ENCODE data around the gene DGKG. TPM values are rescaled to one million over a fixed set of nuclear protein-coding genes. Genes with fewer than 3 reads are reported as not detected.

Gene DGKG
- total RNA-seq, 4 donors from 2014 or later, result 1.1 to 9.5 (median 1.7) TPM

DNA sequence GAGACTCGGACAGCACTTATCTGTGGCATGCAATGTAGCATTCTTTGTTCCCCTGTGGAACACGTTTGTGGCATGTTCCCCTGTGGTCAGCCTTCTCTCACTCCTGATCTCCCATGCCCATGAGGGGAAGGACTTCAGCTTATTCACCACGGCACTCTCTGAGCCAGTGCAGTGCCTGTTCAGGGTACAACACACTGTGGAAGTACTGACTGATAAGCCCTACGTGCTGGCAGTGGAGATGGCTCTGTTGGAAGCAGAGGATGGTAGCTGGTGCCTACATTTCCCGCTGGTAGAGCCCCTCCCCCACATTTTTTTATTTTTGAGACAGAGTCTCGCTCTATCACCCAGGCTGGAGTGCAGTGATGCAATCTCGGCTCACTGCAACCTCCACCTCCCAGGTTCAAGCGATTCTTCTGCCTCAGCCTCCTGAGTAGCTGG lies 209.7 kb downstream of the DGKG start:
- DNase-seq (ENCODE audit: low spot score in 2 of 2), result no peak
- intact Hi-C loops (cut with DNase I; ENCODE audit: low total_unique reads), result no loop called here
- WGBS, 2 donors, result 77 to 82% methylated on average over 7 to 8 of the region's 8 CpGs
- H3K4me3 ChIP-seq (ENCODE audit: low read depth, poor library complexity, severe bottlenecking), result no peak overlapping the region
- TF ChIP-seq POLR2A (IDR thresholded peaks at IDR 0.05), result no peak
- TF ChIP-seq, protein P1, sequence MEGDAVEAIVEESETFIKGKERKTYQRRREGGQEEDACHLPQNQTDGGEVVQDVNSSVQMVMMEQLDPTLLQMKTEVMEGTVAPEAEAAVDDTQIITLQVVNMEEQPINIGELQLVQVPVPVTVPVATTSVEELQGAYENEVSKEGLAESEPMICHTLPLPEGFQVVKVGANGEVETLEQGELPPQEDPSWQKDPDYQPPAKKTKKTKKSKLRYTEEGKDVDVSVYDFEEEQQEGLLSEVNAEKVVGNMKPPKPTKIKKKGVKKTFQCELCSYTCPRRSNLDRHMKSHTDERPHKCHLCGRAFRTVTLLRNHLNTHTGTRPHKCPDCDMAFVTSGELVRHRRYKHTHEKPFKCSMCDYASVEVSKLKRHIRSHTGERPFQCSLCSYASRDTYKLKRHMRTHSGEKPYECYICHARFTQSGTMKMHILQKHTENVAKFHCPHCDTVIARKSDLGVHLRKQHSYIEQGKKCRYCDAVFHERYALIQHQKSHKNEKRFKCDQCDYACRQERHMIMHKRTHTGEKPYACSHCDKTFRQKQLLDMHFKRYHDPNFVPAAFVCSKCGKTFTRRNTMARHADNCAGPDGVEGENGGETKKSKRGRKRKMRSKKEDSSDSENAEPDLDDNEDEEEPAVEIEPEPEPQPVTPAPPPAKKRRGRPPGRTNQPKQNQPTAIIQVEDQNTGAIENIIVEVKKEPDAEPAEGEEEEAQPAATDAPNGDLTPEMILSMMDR (IDR thresholded peaks at IDR 0.05), result no peak

DNA sequence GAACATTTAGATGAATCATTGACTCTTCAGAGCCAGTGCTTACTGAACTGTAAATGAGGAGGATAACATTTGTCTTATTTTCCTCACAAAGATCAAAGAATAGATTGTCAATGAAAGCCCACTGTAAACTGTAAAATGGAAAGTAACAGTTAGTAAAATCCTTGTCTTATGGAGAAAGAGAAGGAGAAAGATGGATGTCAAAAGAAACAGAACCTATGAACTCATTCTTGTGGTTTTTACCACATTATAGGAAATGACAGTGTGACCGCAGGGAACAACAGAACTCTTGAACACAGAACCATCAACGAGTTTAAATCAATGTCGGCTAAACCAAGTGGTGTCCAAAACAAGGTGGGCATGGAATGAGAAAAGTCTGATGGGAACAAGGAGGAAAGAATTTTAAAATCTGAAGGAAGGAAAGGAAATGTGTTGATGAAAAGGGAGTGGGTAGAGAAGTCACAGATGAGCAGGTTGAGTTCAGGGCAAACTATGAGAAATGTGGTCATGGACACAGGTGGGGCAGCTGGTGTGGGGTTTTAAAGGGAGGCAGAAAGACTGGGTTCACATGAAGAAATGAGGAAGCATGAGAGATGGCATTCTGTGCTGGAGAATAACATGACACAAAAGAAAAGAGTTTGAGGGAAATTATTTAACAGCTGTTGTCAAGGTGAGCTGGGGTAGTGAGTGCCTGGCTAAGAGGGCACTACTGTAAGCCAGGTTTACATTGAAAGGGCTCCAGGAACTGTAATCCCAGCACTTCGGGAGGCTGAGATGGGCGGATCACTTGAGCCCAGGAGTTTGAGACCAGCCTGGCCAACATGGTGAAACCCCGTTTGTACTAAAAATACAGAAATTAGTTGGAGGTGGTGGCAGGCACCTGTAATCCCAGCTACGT lies 210.7 kb downstream of the DGKG start:
- no peak overlapping the region for H3K4me3 ChIP-seq (ENCODE audit: low read depth, poor library complexity, severe bottlenecking)
- DNase-seq (ENCODE audit: low spot score in 2 of 2), result no peak
- intact Hi-C loops (cut with DNase I; ENCODE audit: low total_unique reads), result no loop called here
- TF ChIP-seq, protein P1 (IDR thresholded peaks at IDR 0.05), result no peak
- TF ChIP-seq POLR2A (IDR thresholded peaks at IDR 0.05), result no peak
- WGBS, 2 donors, result 85 to 86% methylated on average over 7 of the region's 7 CpGs

DNA sequence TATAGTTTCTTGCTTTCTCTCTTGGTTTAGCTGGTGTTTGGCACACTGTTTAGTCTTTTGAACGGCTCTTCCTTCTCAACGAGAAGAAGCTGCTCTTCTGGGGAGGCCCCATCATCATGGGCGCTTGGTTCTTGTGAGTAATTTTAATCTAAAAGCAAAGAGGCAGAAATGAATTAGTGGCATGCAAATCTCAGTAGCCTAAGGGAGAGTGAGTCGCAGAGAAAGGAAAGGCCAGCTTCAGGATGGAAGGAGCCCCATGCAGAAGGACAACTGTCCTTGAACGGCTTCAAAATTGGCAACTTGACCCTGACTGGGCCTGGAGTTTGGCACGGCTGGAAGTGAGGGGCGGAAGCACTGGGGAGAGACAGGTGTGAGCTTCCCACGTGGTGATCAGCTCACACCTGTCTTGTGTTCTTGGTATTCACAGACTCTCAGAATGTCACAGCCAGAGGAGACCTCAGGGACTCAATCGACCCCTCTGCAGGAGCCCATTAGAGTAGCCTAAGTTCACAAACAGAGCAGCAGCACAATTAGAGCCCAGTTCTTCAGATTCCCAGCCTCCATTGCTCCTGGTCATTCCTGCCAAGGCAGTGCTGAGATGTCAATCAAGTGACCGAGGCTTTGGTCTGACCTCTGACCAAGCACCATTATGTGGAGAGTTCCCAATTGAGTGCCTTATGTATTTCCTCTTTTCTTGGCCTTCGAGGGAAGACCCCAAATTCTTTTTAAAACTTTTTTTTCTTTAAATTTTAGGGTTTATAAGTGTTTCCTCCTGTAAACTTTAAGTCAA lies 211.8 kb downstream of the DGKG start:
- WGBS, 2 donors, result 71 to 76% methylated on average over 11 of the region's 11 CpGs
- no peak for DNase-seq (ENCODE audit: low spot score in 2 of 2)
- H3K4me3 ChIP-seq (ENCODE audit: low read depth, poor library complexity, severe bottlenecking), result no peak overlapping the region
- intact Hi-C loops (cut with DNase I; ENCODE audit: low total_unique reads), result no loop called here
- no peak for TF ChIP-seq POLR2A (IDR thresholded peaks at IDR 0.05)
- TF ChIP-seq, protein P1 (IDR thresholded peaks at IDR 0.05), result no peak

DNA sequence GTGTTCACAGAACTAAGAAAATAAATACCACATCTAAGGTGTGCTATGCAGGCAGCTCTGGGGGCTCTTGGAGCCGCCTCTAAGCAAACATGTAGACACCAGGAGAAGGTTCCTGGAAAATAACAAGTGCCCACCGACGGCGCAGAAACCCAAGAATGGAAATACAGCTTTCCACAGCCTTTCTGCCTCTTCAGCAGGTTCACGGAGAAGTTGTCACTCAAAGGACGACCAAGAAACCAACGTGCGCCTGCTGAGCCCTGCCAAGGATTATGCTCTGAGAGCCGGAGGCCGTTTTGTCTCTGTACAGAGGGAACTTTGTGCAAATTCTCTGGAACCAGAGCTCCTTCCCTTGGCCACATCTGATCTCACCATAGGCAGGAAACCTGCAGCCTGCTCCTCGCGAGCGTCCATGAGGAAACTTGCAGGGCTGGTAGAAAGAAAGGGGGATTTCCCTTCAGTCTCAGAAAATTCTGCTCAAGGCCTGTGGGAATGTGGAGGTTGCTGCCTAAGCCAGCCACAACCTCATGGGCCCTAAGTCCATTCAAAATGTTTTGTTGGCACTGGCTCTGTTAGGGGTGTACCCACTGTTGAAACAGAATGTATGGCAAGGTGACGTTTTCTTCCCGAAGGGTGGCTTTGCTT lies 212.6 kb downstream of the DGKG start:
- intact Hi-C loops (cut with DNase I; ENCODE audit: low total_unique reads), result no loop called here
- 66 to 83% methylated on average over 15 of the region's 15 CpGs for WGBS, 2 donors
- H3K4me3 ChIP-seq (ENCODE audit: low read depth, poor library complexity, severe bottlenecking), result no peak overlapping the region
- DNase-seq (ENCODE audit: low spot score in 2 of 2), result no peak
- TF ChIP-seq, protein P1 (IDR thresholded peaks at IDR 0.05), result no peak
- no peak for TF ChIP-seq POLR2A (IDR thresholded peaks at IDR 0.05)

DNA sequence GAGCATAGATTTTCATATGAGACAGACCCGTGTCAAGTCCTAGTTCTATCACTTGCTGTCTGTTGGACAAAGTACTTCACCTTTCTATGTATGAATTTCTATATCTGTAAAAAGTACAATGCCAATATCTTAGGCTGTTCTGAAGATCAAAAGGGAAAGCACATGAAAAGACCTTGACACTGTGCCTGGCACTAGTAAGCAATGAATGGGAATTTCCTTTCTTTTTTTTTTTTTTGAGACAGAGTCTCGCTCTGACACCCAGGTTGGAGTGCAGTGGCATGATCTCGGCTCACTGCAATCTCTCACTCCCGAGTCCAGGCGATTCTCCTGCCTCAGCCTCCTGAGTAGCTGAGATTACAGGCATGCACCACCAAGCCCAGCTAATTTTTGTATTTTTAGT lies 217.8 kb downstream of the DGKG start:
- TF ChIP-seq POLR2A (IDR thresholded peaks at IDR 0.05), result no peak
- TF ChIP-seq, protein P1 (IDR thresholded peaks at IDR 0.05), result no peak
- no peak for DNase-seq (ENCODE audit: low spot score in 2 of 2)
- WGBS, 2 donors, result 85 to 90% methylated on average over 5 of the region's 5 CpGs
- no peak overlapping the region for H3K4me3 ChIP-seq (ENCODE audit: low read depth, poor library complexity, severe bottlenecking)
- intact Hi-C loops (cut with DNase I; ENCODE audit: low total_unique reads), result no loop called here

Data from lower leg skin (tissue), 4 donors.